OCI-LY7 (cell line): ENCODE measurements around the gene OR10H2.

ENCODE experiments used
- CTCF ChIP-seq: fragments of 200-600 bp; sonication (generic); conservative IDR thresholded peaks from 2 replicates; pipeline ENCODE4 v1.5.1; 2014; ENCODE audit warnings: mild to moderate bottlenecking, antibody characterized with exemption, low read length, moderate library complexity, mixed read lengths
- EZH2phosphoT487 ChIP-seq: fragments of 200-600 bp; sonication (generic); IDR thresholded peaks from 2 replicates; pipeline ENCODE4 v1.6.1; 2018; ENCODE audit warnings: low read depth, borderline replicate concordance, mild to moderate bottlenecking, mixed run types, antibody characterized with exemption, low read length, moderate library complexity, mixed read lengths

- TF ChIP-seq CTCF (no peak), EZH2phosphoT487 (no peak)
Measured at GRCh38 chr19:15776264-15776663, 48.4 kb downstream of the OR10H2 start.
